ENCODE measurements around the gene RASGRP4.
"Not testable (repeated sequence)": the region's sequence is repeated elsewhere in the genome, so short reads cannot be mapped to it uniquely, and the experiment has no call there.

The RASGRP4 gene, protein sequence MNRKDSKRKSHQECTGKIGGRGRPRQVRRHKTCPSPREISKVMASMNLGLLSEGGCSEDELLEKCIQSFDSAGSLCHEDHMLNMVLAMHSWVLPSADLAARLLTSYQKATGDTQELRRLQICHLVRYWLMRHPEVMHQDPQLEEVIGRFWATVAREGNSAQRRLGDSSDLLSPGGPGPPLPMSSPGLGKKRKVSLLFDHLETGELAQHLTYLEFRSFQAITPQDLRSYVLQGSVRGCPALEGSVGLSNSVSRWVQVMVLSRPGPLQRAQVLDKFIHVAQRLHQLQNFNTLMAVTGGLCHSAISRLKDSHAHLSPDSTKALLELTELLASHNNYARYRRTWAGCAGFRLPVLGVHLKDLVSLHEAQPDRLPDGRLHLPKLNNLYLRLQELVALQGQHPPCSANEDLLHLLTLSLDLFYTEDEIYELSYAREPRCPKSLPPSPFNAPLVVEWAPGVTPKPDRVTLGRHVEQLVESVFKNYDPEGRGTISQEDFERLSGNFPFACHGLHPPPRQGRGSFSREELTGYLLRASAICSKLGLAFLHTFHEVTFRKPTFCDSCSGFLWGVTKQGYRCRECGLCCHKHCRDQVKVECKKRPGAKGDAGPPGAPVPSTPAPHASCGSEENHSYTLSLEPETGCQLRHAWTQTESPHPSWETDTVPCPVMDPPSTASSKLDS

GRCh38 chr19:38425810-38426466 is at the start of gene RASGRP4:
Gene RASGRP4 (minus strand): TSS chr19:38426219. CDS start chr19:38426091, 128 bp downstream.
- DNase-seq (ENCODE audit: low spot score) = no peak

- DNase-seq (ENCODE audit: low spot score) = no peak
These were observed 49.2 kb upstream of the RASGRP4 start for GRCh38 chr19:38475176-38475575.

GRCh38 chr19:38473201-38473600 is 47.2 kb upstream of the RASGRP4 start:
- DNase-seq (ENCODE audit: low spot score) = no peak

DNA sequence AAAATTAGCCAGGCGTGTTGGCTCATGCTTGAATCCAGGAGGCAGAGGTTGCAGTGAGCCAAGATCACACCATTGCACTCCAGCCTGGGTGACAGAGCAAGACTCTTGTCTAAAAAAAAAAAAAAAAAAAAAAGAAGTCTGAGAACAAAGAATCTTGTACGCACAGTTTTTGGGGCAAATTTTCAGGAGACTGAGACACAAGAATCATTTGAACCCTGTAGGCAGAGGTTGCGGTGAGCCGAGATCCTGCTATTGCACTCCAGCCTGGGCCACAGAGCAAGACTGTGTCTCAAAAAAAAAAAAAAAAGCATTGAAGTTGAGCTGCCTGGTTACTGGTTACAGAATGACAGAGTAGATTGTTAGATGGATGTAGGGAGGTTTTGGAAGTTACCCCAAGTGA is 46.7 kb upstream of the RASGRP4 start:
- DNase-seq (ENCODE audit: low spot score) = not testable (repeated sequence)

DNA sequence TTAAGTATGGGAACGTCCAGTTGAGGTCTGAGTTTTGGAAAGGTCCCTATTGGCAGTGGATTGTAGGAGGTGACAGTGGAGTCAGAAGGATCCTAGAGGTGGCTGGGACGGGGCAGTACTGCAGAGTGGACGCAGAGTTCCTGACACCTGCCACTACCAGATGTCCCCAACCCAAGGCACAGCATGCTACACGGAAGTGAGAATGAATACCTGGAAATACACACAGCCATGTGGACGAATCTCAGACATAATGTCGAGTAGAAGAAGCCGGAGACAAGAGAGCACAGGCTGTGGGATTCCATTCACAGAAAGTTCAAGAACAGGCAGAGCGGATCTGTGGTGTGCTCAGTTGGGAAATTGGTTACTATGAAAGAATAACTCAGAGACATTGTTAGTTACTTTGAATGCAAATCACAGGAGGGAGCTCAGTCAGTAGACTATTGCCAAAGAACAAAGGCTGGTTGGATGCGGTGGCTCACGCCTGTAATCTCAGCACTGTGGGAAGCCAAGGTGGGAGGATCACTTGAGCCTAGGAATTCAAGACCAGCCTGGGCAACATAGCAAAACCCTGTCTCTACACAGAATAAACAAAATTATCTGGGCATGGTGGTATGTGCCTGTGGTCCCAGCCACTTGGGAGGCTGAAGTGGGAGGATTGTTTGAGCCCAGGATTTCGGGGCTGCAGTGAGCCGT is 44.9 kb upstream of the RASGRP4 start:
- DNase-seq (ENCODE audit: low spot score) = no peak

DNA sequence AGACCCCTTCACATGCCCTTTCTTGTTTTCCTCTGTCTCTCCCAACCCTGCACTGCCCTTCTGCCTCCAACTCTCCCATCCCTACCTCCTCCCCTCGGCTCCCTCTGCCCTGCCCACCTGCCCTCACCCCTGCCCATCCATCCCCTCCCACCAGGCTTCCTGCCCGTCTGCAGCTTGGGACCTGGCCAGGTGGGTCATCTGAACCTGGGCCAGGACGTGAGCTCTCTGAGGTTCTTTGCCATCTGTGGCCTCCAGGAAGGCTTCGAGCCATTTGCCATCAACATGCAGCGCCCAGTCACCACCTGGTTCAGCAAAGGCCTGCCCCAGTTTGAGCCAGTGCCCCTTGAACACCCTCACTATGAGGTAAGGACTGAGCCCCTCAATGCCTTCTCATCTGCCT is 43.1 kb upstream of the RASGRP4 start:
- DNase-seq (ENCODE audit: low spot score) = no peak

DNA sequence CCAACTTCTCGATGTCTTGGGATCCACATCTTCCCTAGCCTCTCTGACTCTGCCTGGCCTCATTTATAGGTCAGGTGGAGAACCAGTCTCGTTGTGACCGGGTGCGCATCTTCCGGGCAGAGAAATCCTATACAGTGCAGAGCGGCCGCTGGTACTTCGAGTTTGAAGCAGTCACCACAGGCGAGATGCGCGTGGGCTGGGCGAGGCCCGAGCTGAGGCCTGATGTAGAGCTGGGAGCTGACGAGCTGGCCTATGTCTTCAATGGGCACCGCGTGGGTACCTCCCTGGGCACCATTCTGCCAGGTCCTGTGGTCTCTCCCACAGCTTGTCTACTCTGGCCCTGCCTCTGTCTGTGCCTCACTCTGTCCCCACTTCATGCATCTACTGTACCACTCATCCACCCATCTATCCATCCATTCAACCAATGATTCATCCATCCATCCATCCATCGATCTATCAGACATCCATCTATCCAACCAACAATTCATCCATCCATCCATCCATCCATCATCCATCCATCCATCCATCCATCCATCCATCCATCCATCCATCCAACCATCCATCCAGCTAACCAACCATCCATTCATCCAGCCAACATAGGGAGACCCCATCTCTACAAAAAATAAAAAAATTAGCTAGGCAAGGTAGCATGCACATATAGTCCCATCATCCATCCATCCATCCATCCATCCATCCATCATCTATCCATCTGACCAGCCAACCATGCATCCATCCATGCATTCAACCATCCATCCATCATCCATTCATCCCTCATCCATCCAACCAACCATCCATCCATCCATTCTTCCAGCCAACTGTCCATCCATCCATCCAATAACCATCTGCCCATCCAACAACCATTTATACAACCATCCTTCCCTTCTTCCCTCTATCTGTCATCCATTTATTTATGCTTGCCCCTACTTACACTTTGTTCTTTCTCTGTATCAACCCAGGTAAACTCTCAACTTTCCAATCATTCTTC is 41.8 kb upstream of the RASGRP4 start:
- no peak for DNase-seq (ENCODE audit: low spot score)

GRCh38 chr19:38466050-38466449 is 40.0 kb upstream of the RASGRP4 start:
- no peak for DNase-seq (ENCODE audit: low spot score)

- DNase-seq (ENCODE audit: low spot score) = no peak
These were observed 38.5 kb upstream of the RASGRP4 start for GRCh38 chr19:38464421-38465082.

GRCh38 chr19:38463365-38463764 is 37.3 kb upstream of the RASGRP4 start:
- DNase-seq (ENCODE audit: low spot score) = no peak

- DNase-seq (ENCODE audit: low spot score) = no peak
These were observed 33.0 kb upstream of the RASGRP4 start for GRCh38 chr19:38458991-38459390.

DNA sequence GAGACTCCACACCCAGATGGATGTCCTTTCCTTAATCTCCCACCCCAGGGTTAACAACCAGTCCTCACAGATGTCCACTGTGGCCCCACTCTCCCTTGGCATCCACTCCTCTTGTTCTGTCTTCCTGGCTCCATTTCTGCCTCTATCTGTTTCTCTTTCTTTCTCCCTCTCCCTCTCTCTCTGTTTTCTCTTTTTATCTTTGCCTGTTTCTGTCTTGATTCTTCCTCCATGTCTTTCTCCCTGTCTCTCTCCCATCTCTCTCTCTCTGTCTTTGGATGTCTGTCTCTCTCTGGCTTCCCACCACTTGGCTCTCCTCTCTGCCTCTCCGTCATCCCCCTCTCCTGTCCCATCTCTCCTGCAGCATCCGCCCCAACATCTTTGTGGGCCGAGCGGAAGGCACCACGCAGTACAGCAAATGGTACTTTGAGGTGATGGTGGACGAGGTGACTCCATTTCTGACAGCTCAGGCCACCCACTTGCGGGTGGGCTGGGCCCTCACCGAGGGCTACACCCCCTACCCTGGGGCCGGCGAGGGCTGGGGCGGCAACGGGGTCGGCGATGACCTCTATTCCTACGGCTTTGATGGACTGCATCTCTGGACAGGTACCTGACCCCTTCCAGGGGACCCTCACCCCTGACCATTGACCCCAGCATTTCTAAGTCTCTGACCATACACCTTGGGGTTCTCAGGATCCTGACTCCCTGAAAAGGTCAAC is 31.8 kb upstream of the RASGRP4 start:
- no peak for DNase-seq (ENCODE audit: low spot score)

DNA sequence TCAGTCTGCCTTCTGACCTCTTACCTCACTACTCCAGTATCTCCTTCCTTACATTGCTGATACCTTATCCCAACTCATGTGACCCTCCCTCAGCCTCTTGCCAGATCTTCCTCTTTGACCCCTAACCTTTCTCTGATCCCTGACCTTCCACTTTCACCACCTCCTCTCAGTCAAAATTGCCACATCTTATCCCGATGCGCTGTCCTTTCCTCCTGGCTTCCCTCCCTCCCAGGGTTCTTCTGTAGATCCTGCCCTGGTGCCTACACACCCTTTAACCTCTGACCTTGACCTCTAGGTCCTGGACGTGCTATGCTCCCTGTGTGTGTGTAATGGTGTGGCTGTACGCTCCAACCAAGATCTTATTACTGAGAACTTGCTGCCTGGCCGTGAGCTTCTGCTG is 31.2 kb upstream of the RASGRP4 start:
- DNase-seq (ENCODE audit: low spot score) = no peak

GRCh38 chr19:38455031-38455430 is 29.0 kb upstream of the RASGRP4 start:
- DNase-seq (ENCODE audit: low spot score) = no peak

DNA sequence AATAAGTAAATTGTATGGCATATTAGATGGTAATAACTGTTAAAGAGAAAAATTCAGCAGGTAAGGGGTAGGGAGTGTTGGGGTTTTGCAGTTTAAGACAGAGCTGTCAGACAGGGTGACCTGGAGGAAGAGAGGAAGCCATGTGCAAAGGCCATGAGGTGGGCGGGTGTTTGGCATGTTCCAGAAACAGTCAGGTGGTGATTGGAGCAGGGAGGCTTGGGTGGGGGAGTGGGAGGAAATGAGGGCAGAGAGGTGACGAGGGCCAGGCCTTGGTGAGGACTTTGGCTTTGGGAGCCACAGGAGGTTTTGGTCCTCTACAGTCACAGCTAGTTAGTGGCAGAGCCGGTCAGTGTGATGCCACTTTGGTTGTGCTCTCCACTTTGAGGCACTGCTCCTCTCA is 27.6 kb upstream of the RASGRP4 start:
- DNase-seq (ENCODE audit: low spot score) = no peak

GRCh38 chr19:38452430-38453366 is 26.7 kb upstream of the RASGRP4 start:
- no peak for DNase-seq (ENCODE audit: low spot score)

GRCh38 chr19:38451629-38452028 is 25.6 kb upstream of the RASGRP4 start:
- DNase-seq (ENCODE audit: low spot score) = no peak

DNA sequence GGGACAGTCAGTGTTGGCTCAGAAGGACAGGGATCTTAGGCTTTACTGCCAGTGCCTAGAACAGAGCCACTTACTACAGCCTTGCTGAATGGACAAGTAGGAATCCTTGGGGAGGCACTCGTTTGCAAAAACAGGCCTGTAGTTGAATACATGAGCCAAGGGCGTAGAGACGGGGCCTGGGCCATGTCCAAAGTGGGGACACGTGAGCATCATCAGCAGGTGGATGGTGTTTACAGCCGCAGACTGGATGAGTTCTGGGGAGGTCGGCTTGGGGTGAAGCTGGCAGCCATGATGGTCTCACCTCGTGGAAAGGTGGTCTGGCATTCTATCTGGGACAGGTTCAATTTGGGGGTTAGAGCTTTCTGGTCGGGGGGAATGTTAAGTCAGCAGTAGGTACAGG is 25.0 kb upstream of the RASGRP4 start:
- DNase-seq (ENCODE audit: low spot score) = no peak

DNA sequence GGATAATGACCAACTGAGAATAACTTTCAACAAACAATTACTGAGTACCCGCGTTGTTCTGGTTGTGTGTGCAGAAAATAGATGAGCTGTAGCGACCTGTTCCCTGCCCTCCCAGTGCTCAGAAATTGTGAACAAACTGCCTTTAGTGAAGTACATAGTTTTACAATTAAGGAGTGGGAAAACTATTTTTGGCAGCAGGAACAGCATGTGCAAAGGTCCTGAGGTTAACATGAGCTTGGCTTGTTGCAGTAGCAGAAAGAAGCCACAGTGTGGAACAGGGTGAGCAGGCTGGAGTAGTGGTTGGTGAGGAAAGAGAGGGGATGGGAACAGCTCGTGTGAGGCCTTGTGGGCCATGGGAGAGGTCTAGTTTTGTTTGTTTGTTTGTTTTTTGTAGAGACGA is 23.5 kb upstream of the RASGRP4 start:
- DNase-seq (ENCODE audit: low spot score) = no peak
